ENCODE measurements around the gene GUCD1. TPM values are rescaled to one million over a fixed set of nuclear protein-coding genes. Genes with fewer than 3 reads are reported as not detected.

GUCD1 gene
- total RNA-seq, 3 donors from 2014 or later (not counting 1 experiment from before 2014, with no cell fraction given) = 76.9 to 102 (median 94.9) TPM

DNA sequence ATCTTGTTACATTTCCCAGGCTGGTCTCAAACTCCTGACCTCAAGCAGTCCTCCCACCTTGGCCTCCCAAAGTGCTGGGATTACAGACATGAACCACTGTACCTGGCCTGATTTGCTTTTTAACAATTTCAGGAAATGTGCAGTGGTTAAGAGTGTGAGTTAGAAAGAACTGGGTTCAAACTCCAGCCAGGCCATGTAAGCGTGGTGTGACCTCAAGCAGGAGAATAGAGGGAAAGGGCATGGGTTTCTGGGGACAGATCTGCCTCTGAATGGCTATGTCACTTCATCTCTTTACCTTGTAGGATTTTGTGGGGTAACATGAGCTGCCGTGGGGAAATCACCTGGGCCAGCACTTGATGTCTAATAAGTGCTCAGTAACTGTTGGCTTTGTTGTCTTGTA lies 10.1 kb upstream of the GUCD1 start:
- intact Hi-C loops (cut with micrococcal nuclease) = no loop called here
- Mint-ChIP-seq H3K4me3 (no peak overlapping the region), H3K4me1 (peaks cover 19 to 43% of the 10 kb centered on the region in 2 donors), H3K27me3 (ENCODE audit: low read depth in 2 of 2) (no peaks in the 10 kb centered on the region), H3K9me3 (no peaks in the 10 kb centered on the region), H3K27ac (no peak overlapping the region), H3K36me3 (no peaks in the 10 kb centered on the region)
- Histone ChIP-seq H3K27me3 (ENCODE audit: control insufficient read depth, insufficient read depth, low read length) (no peaks in the 10 kb centered on the region), H3K4me3 (ENCODE audit: low read length) (no peak overlapping the region), H3K27ac (ENCODE audit: low read length) (no peak overlapping the region), H3K9me3 (ENCODE audit: control insufficient read depth, insufficient read depth, low read length) (no peaks in the 10 kb centered on the region), H3K36me3 (ENCODE audit: control insufficient read depth, insufficient read depth, low read length) (peaks cover 37% of the 10 kb centered on the region), H3K4me1 (ENCODE audit: control insufficient read depth, insufficient read depth, low read length) (no peaks in the 10 kb centered on the region)
- TF ChIP-seq, protein P1, sequence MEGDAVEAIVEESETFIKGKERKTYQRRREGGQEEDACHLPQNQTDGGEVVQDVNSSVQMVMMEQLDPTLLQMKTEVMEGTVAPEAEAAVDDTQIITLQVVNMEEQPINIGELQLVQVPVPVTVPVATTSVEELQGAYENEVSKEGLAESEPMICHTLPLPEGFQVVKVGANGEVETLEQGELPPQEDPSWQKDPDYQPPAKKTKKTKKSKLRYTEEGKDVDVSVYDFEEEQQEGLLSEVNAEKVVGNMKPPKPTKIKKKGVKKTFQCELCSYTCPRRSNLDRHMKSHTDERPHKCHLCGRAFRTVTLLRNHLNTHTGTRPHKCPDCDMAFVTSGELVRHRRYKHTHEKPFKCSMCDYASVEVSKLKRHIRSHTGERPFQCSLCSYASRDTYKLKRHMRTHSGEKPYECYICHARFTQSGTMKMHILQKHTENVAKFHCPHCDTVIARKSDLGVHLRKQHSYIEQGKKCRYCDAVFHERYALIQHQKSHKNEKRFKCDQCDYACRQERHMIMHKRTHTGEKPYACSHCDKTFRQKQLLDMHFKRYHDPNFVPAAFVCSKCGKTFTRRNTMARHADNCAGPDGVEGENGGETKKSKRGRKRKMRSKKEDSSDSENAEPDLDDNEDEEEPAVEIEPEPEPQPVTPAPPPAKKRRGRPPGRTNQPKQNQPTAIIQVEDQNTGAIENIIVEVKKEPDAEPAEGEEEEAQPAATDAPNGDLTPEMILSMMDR (IDR thresholded peaks at IDR 0.05) = no peak
- ATAC-seq = no peak
- no peak for DNase-seq
- 88% methylated on average over 2 of the region's 2 CpGs for WGBS (ENCODE audit: insufficient coverage)

- no peaks in the 10 kb centered on the region for H3K9me3 ChIP-seq (ENCODE audit: control insufficient read depth, insufficient read depth, low read length)
- WGBS (ENCODE audit: insufficient coverage) = 91% methylated on average over 2 of the region's 2 CpGs
- H3K9me3 Mint-ChIP-seq = no peaks in the 10 kb centered on the region
- TF ChIP-seq, protein P1 (IDR thresholded peaks at IDR 0.05) = no peak
- no peaks in the 10 kb centered on the region for H3K27me3 ChIP-seq (ENCODE audit: control insufficient read depth, insufficient read depth, low read length)
- DNase-seq (no peak), ATAC-seq (no peak)
- H3K27me3 Mint-ChIP-seq (ENCODE audit: low read depth in 2 of 2) = no peaks in the 10 kb centered on the region
- H3K4me1 ChIP-seq (ENCODE audit: control insufficient read depth, insufficient read depth, low read length) = no peaks in the 10 kb centered on the region
- no peaks in the 10 kb centered on the region for H3K36me3 Mint-ChIP-seq
- H3K27ac ChIP-seq (ENCODE audit: low read length) = no peak overlapping the region
- no peak overlapping the region for H3K4me3 Mint-ChIP-seq
- H3K27ac Mint-ChIP-seq = peak overlapping the region in 1 of 2 donors; percentile 60
- H3K36me3 ChIP-seq (ENCODE audit: control insufficient read depth, insufficient read depth, low read length) = peaks cover 34% of the 10 kb centered on the region
- no peak overlapping the region for H3K4me3 ChIP-seq (ENCODE audit: low read length)
- intact Hi-C loops (cut with micrococcal nuclease) = no loop called here
- peaks cover 19 to 43% of the 10 kb centered on the region in 2 donors for H3K4me1 Mint-ChIP-seq
Measured at GRCh38 chr22:24564376-24565058, 9.6 kb upstream of the GUCD1 start.

DNA sequence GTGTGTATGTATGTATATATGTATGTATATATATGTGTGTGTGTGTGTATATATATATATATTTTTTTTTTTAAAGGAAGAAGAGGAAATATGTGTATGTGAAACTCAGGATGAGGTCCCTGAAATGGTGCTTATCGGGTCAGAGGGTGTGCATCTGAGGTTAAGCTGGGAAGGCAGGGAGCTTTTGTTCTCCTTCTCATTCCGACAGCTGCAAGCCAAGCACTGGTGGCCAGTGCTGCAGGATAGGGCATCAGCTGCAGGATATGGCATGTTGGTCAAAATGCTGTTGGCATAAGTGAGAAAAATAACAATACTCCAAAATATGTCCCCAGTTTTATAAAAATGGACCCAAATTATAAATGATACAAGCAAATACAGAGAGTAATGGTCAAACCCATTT lies 8.3 kb upstream of the GUCD1 start:
- no peaks in the 10 kb centered on the region for H3K36me3 Mint-ChIP-seq
- Histone ChIP-seq H3K4me3 (ENCODE audit: low read length) (no peak overlapping the region), H3K4me1 (ENCODE audit: control insufficient read depth, insufficient read depth, low read length) (no peaks in the 10 kb centered on the region), H3K36me3 (ENCODE audit: control insufficient read depth, insufficient read depth, low read length) (peaks cover 38% of the 10 kb centered on the region), H3K9me3 (ENCODE audit: control insufficient read depth, insufficient read depth, low read length) (no peaks in the 10 kb centered on the region), H3K27ac (ENCODE audit: low read length) (no peak overlapping the region), H3K27me3 (ENCODE audit: control insufficient read depth, insufficient read depth, low read length) (no peaks in the 10 kb centered on the region)
- no peak overlapping the region for H3K4me3 Mint-ChIP-seq
- H3K27ac Mint-ChIP-seq = no peak overlapping the region
- 91% methylated on average over 2 of the region's 2 CpGs for WGBS (ENCODE audit: insufficient coverage)
- peaks cover 24 to 51% of the 10 kb centered on the region in 2 donors for H3K4me1 Mint-ChIP-seq
- no peak for ATAC-seq
- TF ChIP-seq, protein P1 (IDR thresholded peaks at IDR 0.05) = no peak
- no peaks in the 10 kb centered on the region for H3K27me3 Mint-ChIP-seq (ENCODE audit: low read depth in 2 of 2)
- H3K9me3 Mint-ChIP-seq = no peaks in the 10 kb centered on the region
- no peak for DNase-seq
- intact Hi-C loops (cut with micrococcal nuclease) = no loop called here

GRCh38 chr22:24559471-24559870 lies 4.5 kb upstream of the GUCD1 start:
- no peak overlapping the region for H3K27ac ChIP-seq (ENCODE audit: low read length)
- peaks cover 12% of the 10 kb centered on the region for H3K4me1 ChIP-seq (ENCODE audit: control insufficient read depth, insufficient read depth, low read length)
- intact Hi-C loops (cut with micrococcal nuclease) = no loop called here

More at GRCh38 chr22:24559471-24559870, 4.5 kb upstream of the GUCD1 start:
- Mint-ChIP-seq H3K27me3 (ENCODE audit: low read depth in 2 of 2) (no peaks in the 10 kb centered on the region), H3K4me3 (no peak overlapping the region), H3K36me3 (no peaks in the 10 kb centered on the region), H3K9me3 (no peaks in the 10 kb centered on the region), H3K27ac (peak overlapping the region in 1 of 2 donors; percentile 0), H3K4me1 (peaks cover 54 to 64% of the 10 kb centered on the region in 2 donors)
- Histone ChIP-seq H3K36me3 (ENCODE audit: control insufficient read depth, insufficient read depth, low read length) (peaks cover 37% of the 10 kb centered on the region), H3K27me3 (ENCODE audit: control insufficient read depth, insufficient read depth, low read length) (no peaks in the 10 kb centered on the region), H3K9me3 (ENCODE audit: control insufficient read depth, insufficient read depth, low read length) (no peaks in the 10 kb centered on the region), H3K4me3 (ENCODE audit: low read length) (no peak overlapping the region)
- no peak for ATAC-seq
- no peak for DNase-seq
- TF ChIP-seq, protein P1 (IDR thresholded peaks at IDR 0.05) = no peak
- WGBS (ENCODE audit: insufficient coverage) = 84% methylated on average over 4 of the region's 4 CpGs

Measured in natural killer cell (primary cell).